ENCODE measurements around the gene KIAA2012.

- TF ChIP-seq, protein P1, sequence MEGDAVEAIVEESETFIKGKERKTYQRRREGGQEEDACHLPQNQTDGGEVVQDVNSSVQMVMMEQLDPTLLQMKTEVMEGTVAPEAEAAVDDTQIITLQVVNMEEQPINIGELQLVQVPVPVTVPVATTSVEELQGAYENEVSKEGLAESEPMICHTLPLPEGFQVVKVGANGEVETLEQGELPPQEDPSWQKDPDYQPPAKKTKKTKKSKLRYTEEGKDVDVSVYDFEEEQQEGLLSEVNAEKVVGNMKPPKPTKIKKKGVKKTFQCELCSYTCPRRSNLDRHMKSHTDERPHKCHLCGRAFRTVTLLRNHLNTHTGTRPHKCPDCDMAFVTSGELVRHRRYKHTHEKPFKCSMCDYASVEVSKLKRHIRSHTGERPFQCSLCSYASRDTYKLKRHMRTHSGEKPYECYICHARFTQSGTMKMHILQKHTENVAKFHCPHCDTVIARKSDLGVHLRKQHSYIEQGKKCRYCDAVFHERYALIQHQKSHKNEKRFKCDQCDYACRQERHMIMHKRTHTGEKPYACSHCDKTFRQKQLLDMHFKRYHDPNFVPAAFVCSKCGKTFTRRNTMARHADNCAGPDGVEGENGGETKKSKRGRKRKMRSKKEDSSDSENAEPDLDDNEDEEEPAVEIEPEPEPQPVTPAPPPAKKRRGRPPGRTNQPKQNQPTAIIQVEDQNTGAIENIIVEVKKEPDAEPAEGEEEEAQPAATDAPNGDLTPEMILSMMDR (conservative IDR thresholded peaks at IDR 0.05; ENCODE audit: low read depth, low read length) = no peak
- TF ChIP-seq CEBPB (IDR thresholded peaks at IDR 0.05; ENCODE audit: low read depth, low read length) (no peak), POLR2A (IDR thresholded peaks at IDR 0.05; ENCODE audit: low read depth, low read length) (no peak)
Measured at GRCh38 chr2:202122163-202122540, 49.1 kb downstream of the KIAA2012 start.

All from IMR-90 (cell line).